Hepatocyte (in vitro differentiated cells): ENCODE data around the gene OR3A2.

Experiments
- EZH2 ChIP-seq: fragments of 200-600 bp; sonication (generic); IDR thresholded peaks from 2 replicates; pipeline ENCODE4 v1.6.1; 2016; ENCODE audit warnings: antibody characterized with exemption, mild to moderate bottlenecking, borderline replicate concordance
- EZH2phosphoT487 ChIP-seq: fragments of 200-600 bp; sonication (generic); IDR thresholded peaks from one replicate; pipeline ENCODE4 v1.6.1; 2018; ENCODE audit warnings: antibody characterized with exemption, mild to moderate bottlenecking, low read depth, moderate library complexity; ENCODE audit not compliant: unreplicated experiment, severe bottlenecking
- TF ChIP-seq, protein P1 (sequence below): fragments of 200-600 bp; sonication (generic); IDR thresholded peaks from 2 replicates; pipeline ENCODE4 v1.5.1; 2016; ENCODE audit warnings: antibody characterized with exemption, mild to moderate bottlenecking; ENCODE audit not compliant: poor library complexity

DNA sequence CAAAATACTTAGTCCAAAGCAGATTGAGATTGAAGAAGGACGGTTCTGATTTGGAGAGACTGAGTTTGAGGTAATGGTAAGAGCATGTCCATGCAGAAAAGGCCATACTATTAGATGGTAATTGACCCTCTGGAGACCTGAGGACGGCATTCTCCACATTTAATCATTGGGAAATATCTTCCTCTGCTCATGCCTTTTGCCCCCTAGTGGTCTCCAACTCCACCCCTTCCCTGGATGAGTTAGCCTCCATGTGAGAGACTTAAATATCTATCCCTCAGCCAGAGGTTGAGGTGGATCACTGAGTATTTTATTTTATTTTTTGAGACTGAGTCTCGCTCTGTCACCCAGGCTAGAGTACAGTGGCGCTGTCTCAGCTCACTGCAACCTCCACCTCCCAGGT lies 77.5 kb downstream of the OR3A2 start:
- TF ChIP-seq, protein P1, sequence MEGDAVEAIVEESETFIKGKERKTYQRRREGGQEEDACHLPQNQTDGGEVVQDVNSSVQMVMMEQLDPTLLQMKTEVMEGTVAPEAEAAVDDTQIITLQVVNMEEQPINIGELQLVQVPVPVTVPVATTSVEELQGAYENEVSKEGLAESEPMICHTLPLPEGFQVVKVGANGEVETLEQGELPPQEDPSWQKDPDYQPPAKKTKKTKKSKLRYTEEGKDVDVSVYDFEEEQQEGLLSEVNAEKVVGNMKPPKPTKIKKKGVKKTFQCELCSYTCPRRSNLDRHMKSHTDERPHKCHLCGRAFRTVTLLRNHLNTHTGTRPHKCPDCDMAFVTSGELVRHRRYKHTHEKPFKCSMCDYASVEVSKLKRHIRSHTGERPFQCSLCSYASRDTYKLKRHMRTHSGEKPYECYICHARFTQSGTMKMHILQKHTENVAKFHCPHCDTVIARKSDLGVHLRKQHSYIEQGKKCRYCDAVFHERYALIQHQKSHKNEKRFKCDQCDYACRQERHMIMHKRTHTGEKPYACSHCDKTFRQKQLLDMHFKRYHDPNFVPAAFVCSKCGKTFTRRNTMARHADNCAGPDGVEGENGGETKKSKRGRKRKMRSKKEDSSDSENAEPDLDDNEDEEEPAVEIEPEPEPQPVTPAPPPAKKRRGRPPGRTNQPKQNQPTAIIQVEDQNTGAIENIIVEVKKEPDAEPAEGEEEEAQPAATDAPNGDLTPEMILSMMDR: no peak
- TF ChIP-seq EZH2 (no peak), EZH2phosphoT487 (no peak)
